ENCODE measurements around the gene RGS12. TPM values are rescaled to one million over a fixed set of nuclear protein-coding genes. Genes with fewer than 3 reads are reported as not detected.

Gene RGS12
- total and polyA plus RNA-seq, 2 experiments from 2014 or later = 8.0 to 19.0 TPM

- no peaks in the 10 kb centered on the region for H3F3A ChIP-seq (replicated peaks; ENCODE audit: low read depth)
- Mint-ChIP-seq H3K27ac (no peak overlapping the region), H3K4me1 (peaks cover 14% of the 10 kb centered on the region), H3K36me3 (ENCODE audit: low read depth) (peaks cover 3% of the 10 kb centered on the region; the same call in 2 of the 3 replicates), H3K4me3 (no peak overlapping the region), H3K27me3 (ENCODE audit: insufficient read depth, low read depth, poor library complexity) (peaks cover 20% of the 10 kb centered on the region), H3K9me3 (no peaks in the 10 kb centered on the region)
- no peak overlapping the region for H3K27ac ChIP-seq (ENCODE audit: low read depth)
- H3K27me3 ChIP-seq (ENCODE audit: insufficient read depth) = no peaks in the 10 kb centered on the region
- peaks cover 6% of the 10 kb centered on the region; the same call in 1 of the 2 replicates for H3K4me1 ChIP-seq (ENCODE audit: insufficient read depth)
- DNase-seq (ENCODE audit: low spot score) (no peak), ATAC-seq (no peak)
- no peak overlapping the region for H3K4me3 ChIP-seq
- H3K79me2 ChIP-seq (replicated peaks; ENCODE audit: insufficient read depth) = peaks cover 3% of the 10 kb centered on the region; the same call in 1 of the 2 replicates
- no peak overlapping the region for H3K4me2 ChIP-seq
- H2AFZ ChIP-seq = no peak overlapping the region
- no peaks in the 10 kb centered on the region for H3K9me2 ChIP-seq (ENCODE audit: insufficient read depth)
- no peaks in the 10 kb centered on the region; the same call in none of the 2 replicates for H4K20me1 ChIP-seq (replicated peaks; ENCODE audit: insufficient read depth)
- no peaks in the 10 kb centered on the region for H3K36me3 ChIP-seq (ENCODE audit: insufficient read depth)
- no peak for TF ChIP-seq NANOG (IDR thresholded peaks at IDR 0.05; ENCODE audit: borderline replicate concordance)
- TF ChIP-seq EZH2phosphoT487 (IDR thresholded peaks at IDR 0.05; ENCODE audit: unreplicated experiment) = no peak
- TF ChIP-seq POLR2AphosphoS5 (IDR thresholded peaks at IDR 0.05; ENCODE audit: low read depth) = no peak
- no peak for TF ChIP-seq JUNB (IDR thresholded peaks at IDR 0.05; ENCODE audit: unreplicated experiment)
- TF ChIP-seq STAT1 (IDR thresholded peaks at IDR 0.05; ENCODE audit: unreplicated experiment) = no peak
- TF ChIP-seq, protein P1, sequence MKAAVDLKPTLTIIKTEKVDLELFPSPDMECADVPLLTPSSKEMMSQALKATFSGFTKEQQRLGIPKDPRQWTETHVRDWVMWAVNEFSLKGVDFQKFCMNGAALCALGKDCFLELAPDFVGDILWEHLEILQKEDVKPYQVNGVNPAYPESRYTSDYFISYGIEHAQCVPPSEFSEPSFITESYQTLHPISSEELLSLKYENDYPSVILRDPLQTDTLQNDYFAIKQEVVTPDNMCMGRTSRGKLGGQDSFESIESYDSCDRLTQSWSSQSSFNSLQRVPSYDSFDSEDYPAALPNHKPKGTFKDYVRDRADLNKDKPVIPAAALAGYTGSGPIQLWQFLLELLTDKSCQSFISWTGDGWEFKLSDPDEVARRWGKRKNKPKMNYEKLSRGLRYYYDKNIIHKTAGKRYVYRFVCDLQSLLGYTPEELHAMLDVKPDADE (IDR thresholded peaks at IDR 0.05) = no peak
- TF ChIP-seq EZH2 (IDR thresholded peaks at IDR 0.05; ENCODE audit: low read depth, unreplicated experiment) = no peak
- TF ChIP-seq, protein P2, sequence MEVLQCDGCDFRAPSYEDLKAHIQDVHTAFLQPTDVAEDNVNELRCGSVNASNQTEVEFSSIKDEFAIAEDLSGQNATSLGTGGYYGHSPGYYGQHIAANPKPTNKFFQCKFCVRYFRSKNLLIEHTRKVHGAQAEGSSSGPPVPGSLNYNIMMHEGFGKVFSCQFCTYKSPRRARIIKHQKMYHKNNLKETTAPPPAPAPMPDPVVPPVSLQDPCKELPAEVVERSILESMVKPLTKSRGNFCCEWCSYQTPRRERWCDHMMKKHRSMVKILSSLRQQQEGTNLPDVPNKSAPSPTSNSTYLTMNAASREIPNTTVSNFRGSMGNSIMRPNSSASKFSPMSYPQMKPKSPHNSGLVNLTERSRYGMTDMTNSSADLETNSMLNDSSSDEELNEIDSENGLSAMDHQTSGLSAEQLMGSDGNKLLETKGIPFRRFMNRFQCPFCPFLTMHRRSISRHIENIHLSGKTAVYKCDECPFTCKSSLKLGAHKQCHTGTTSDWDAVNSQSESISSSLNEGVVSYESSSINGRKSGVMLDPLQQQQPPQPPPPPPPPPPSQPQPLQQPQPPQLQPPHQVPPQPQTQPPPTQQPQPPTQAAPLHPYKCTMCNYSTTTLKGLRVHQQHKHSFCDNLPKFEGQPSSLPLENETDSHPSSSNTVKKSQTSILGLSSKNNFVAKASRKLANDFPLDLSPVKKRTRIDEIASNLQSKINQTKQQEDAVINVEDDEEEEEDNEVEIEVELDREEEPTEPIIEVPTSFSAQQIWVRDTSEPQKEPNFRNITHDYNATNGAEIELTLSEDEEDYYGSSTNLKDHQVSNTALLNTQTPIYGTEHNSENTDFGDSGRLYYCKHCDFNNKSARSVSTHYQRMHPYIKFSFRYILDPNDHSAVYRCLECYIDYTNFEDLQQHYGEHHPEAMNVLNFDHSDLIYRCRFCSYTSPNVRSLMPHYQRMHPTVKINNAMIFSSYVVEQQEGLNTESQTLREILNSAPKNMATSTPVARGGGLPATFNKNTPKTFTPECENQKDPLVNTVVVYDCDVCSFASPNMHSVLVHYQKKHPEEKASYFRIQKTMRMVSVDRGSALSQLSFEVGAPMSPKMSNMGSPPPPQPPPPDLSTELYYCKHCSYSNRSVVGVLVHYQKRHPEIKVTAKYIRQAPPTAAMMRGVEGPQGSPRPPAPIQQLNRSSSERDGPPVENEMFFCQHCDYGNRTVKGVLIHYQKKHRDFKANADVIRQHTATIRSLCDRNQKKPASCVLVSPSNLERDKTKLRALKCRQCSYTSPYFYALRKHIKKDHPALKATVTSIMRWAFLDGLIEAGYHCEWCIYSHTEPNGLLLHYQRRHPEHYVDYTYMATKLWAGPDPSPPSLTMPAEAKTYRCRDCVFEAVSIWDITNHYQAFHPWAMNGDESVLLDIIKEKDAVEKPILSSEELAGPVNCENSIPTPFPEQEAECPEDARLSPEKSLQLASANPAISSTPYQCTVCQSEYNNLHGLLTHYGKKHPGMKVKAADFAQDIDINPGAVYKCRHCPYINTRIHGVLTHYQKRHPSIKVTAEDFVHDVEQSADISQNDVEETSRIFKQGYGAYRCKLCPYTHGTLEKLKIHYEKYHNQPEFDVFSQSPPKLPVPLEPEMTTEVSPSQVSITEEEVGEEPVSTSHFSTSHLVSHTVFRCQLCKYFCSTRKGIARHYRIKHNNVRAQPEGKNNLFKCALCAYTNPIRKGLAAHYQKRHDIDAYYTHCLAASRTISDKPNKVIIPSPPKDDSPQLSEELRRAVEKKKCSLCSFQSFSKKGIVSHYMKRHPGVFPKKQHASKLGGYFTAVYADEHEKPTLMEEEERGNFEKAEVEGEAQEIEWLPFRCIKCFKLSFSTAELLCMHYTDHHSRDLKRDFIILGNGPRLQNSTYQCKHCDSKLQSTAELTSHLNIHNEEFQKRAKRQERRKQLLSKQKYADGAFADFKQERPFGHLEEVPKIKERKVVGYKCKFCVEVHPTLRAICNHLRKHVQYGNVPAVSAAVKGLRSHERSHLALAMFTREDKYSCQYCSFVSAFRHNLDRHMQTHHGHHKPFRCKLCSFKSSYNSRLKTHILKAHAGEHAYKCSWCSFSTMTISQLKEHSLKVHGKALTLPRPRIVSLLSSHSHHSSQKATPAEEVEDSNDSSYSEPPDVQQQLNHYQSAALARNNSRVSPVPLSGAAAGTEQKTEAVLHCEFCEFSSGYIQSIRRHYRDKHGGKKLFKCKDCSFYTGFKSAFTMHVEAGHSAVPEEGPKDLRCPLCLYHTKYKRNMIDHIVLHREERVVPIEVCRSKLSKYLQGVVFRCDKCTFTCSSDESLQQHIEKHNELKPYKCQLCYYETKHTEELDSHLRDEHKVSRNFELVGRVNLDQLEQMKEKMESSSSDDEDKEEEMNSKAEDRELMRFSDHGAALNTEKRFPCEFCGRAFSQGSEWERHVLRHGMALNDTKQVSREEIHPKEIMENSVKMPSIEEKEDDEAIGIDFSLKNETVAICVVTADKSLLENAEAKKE (CRISPR knock-in tag; IDR thresholded peaks at IDR 0.05) = no peak
- TF ChIP-seq ZNF114 (CRISPR knock-in tag; IDR thresholded peaks at IDR 0.05) = no peak
- TF ChIP-seq CREB1 (CRISPR knock-in tag; IDR thresholded peaks at IDR 0.05; ENCODE audit: low read depth) = no peak
- TF ChIP-seq, protein P3, sequence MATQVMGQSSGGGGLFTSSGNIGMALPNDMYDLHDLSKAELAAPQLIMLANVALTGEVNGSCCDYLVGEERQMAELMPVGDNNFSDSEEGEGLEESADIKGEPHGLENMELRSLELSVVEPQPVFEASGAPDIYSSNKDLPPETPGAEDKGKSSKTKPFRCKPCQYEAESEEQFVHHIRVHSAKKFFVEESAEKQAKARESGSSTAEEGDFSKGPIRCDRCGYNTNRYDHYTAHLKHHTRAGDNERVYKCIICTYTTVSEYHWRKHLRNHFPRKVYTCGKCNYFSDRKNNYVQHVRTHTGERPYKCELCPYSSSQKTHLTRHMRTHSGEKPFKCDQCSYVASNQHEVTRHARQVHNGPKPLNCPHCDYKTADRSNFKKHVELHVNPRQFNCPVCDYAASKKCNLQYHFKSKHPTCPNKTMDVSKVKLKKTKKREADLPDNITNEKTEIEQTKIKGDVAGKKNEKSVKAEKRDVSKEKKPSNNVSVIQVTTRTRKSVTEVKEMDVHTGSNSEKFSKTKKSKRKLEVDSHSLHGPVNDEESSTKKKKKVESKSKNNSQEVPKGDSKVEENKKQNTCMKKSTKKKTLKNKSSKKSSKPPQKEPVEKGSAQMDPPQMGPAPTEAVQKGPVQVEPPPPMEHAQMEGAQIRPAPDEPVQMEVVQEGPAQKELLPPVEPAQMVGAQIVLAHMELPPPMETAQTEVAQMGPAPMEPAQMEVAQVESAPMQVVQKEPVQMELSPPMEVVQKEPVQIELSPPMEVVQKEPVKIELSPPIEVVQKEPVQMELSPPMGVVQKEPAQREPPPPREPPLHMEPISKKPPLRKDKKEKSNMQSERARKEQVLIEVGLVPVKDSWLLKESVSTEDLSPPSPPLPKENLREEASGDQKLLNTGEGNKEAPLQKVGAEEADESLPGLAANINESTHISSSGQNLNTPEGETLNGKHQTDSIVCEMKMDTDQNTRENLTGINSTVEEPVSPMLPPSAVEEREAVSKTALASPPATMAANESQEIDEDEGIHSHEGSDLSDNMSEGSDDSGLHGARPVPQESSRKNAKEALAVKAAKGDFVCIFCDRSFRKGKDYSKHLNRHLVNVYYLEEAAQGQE (IDR thresholded peaks at IDR 0.05; ENCODE audit: unreplicated experiment) = no peak
- TF ChIP-seq ZNF331 (CRISPR knock-in tag; IDR thresholded peaks at IDR 0.05; ENCODE audit: low read depth) = no peak
- TF ChIP-seq, protein P4, sequence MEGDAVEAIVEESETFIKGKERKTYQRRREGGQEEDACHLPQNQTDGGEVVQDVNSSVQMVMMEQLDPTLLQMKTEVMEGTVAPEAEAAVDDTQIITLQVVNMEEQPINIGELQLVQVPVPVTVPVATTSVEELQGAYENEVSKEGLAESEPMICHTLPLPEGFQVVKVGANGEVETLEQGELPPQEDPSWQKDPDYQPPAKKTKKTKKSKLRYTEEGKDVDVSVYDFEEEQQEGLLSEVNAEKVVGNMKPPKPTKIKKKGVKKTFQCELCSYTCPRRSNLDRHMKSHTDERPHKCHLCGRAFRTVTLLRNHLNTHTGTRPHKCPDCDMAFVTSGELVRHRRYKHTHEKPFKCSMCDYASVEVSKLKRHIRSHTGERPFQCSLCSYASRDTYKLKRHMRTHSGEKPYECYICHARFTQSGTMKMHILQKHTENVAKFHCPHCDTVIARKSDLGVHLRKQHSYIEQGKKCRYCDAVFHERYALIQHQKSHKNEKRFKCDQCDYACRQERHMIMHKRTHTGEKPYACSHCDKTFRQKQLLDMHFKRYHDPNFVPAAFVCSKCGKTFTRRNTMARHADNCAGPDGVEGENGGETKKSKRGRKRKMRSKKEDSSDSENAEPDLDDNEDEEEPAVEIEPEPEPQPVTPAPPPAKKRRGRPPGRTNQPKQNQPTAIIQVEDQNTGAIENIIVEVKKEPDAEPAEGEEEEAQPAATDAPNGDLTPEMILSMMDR (conservative IDR thresholded peaks at IDR 0.05; ENCODE audit: low read depth in 2 of 2) = no peak
These were observed 22.0 kb downstream of the RGS12 start for GRCh38 chr4:3314706-3315260.

All from GM23338 (cell line).